Limb (tissue), 2 donors: ENCODE data around the gene CDC7.

ENCODE experiments used
- DNase-seq, 2 donors: peaks; one replicate each; pipeline ENCODE4 v3.0.0-alpha.2; 2016; ENCODE audit errors: extremely low spot score in 2 of 2

Gene CDC7

DNA sequence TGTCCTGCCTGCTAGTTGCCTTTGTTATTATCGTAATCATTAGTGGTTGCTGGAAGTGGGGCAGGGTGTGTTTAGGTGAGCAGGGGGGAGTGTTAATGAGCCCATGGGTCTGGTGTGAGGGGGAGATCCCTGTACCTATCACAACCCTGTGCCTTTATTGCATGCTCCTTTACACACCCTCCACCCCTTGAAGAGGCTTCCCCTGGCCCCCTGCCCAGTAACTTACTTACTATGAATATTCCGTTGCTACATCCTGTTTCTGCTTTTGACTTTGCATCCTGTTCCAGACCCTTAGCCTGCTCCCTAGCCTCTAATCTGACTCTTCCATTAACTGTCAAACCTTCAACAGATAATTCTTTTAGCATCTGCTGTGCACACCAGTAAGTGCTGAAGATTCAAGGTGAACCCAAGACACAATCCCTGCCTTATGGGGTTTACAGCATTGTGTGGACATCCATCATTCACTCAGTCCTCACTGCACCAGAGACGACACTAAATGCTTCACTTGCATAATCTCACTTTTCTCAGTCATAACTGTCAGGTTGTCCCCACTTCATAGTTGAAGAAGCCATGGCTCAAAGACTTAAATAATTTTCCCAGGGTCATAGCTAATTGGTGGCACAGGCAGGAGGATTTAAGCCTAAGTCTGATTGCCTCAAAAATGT, 47.9 kb downstream of the CDC7 start:
- no peak for DNase-seq

DNA sequence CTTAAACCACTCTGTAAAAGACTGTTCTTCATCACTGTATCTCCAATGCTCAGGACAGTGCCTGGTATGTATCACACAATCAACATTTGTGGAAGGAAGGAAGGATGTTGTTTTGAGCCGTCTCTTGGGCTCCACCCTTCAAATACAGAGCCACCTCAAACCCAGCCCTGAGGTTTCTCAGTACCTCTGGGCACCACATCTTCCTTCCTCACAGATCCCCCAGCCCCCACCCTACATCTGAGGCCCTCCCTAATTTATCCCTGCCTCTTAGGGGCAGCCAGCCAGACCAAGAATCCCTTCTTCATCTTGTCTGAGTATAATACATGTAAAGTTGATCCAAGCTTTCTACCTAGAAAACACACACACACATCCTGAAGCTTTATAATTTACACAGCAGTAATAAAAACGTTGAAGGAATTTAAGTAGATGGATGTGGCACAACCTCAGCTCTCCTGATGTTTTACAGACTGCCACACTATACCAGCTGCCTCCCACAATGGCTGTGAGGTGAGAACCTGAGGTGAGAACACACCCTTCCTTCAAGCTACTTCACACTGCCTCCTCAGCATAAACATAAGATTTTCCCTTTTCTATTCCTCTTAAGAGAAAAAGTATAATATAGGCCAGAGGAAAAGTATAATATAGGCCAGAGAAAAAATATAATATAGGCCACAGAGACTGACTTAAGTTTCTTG, 48.5 kb downstream of the CDC7 start:
- DNase-seq, result no peak

DNA sequence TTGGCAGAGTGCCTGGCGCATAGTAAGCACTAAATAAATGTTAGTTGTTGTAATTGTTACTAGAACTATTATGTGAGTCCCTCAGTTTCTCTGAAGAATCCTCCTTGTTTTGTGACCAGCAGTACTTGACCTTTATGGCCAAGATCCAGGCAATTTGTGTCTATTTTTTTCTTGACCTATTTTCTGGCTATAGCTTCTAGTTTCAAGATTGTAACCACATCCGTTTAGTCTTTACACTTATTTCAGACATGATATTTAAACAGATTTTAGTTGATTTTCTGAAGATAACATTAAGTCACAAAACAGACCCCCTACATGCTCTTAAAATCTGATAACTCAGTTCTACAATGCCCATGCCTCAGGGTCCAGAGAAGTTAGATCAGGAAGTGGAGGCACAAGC, 50.3 kb downstream of the CDC7 start:
- DNase-seq, result no peak

DNA sequence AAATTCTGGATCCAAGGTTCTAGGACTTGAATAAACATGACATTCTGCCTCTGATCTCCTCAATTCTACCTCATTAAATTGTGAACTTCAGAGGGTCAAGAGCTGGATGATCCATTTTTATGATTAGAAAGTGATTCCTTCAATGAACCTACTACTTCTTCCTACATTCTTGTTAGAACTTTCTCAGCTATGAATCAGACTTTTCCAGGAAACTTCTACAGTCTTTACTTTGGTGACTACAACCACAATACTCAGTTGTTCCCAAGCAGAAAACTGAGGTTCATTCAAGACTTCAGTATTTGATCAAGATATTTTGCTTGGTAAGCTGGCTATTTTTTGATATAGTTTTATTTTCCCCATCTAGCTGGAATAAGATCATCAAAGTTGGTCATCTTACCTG, 51.4 kb downstream of the CDC7 start:
- DNase-seq, result no peak

DNA sequence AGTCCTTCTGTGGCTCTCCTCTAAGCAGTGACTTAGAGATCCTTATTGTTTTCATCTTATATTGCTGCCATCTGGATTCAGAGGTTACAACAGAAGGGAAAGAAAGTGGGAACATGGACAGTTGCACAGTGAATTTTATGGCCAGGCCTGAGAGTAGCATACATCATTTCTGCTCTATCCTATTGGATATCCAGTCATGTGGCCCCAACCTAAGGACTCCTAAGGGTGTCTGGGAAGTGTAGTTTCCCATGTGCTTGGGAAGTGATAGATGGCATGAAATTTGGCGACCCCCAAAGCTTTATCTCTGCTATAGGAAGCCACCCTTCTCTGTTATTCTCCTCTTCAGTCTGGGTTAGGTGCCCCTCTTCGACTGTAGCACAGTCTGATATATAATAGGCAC, 51.9 kb downstream of the CDC7 start:
- no peak for DNase-seq

DNA sequence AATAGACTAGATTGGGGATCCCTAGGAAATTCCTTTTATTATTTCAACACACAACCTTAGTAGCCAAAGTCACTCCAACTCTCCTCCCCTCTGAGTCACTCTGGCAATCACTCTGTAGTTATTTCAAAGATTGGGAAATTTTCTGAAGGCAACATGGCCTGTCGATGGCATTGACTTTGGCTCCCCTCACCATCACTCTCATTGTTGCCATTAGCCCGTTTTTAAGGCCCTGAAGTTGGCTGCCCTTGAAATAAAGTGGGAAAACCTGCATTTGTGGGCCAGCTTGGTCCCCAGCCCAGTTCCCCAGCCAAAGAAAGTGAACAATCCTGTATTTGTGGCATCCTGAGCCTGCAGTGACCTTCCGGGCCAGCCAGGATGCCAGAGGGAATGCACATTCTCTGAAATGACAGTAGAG, 52.5 kb downstream of the CDC7 start:
- no peak for DNase-seq

DNA sequence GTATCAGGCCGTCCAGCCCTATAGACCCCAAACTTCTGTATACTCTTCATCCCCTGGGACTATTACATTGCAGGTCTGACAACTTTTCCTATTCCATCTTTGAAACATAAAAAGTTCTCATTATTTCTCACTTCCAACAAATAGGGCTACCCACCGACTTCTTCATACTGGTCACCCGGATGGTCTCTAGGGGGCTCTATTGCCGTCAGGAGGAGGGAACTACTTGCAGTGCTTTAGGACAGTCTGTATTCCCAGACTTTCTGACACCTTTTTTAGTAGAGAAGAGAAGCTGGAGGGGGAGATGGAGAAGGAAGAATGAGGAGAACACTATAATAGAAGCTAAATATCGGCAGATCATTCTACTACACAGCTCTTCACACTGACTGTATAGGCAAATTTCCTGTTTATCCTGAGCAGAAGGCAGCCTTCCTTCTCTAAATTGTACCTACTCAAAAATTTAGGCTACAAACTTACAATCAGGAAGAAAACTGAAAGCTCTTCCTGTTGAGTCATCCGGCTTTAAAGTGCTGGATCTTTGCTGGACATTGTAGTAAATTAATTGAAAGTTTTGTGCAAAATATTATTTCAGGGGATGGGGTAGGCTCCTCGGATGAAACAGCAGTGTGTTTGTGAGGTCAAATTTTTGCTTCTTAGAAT, 54.6 kb downstream of the CDC7 start:
- no peak for DNase-seq

DNA sequence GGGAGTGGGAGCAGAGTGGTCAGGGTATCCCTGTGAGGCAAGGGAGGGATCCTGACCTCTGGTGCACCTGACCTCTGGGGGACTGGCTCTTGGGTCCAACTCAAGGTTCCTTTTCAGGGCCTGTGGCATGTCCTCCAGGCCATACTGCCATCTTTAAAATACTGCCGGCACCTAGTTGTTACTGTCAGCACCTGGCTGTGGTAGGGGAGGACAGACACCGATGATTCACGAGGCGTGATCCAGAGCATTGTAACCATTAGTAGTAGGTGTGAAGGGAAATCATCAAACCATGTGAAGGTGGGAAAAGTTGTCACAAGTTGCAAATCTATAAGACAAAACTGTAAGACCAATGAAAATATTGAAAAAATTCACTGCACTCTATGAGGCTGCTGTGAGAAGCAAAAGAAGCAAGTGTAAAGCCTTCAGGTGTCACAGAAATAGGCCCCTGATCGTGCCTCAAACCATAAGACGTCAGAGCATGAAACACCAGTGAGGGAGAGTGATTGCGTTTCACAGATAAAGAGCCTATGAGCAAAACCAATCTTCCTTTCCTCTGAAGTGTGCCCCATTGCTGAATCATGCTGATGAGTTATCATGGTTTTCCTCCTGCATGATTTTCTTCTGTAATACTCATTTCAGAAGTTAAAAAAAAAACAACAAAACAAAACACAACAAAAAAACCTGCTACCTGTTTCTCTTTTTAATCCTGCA, 55.3 kb downstream of the CDC7 start:
- DNase-seq, result no peak

DNA sequence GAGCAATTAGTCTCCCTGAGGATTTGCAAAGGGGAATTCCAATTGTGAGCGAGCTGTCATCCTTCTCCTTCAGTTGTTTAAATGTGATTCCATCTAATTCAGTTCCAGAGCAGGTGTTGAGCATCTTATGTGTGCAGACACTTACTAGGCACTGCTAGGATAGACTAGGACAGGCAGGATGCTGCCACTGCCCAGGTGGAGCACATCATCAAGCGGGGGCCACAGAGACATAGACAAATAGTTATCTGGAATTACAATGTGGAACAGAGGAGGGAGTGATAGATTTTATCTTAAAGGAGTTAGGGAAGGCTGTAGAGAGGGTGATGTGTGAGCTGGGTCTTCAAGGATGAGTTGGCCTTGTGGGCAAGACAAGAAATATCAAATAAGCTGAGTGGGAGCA, 55.9 kb downstream of the CDC7 start:
- DNase-seq, result no peak

DNA sequence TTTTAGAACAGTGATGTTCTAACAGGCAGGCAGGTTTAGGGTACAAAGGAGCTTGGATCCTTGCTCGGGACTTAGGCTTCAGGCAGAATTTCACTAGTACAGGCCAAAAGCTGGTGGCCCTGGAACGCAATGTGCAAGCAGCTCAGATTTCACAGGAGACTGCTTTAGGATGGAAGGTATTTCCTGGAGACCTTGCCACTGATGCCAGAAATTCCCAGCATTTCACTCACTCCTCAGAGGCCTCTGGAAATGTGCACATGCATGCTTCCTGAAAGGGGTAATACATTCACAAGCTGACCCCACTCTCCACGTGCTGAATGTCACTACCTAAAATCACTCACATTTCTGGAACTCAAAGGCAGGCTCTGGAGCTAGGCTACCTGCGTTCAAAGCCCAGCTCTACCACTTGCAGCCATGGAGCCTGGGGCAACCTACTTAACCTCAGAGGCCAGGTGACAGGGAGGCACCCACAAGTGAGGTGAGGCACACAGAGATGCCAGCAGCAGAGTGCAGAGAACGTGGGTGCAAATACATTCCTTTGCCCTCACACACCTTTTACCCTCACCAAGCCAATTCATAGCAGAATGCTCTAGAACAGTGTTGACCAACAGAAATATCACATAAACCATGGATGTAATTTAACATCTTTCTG, 56.5 kb downstream of the CDC7 start:
- no peak for DNase-seq

DNA sequence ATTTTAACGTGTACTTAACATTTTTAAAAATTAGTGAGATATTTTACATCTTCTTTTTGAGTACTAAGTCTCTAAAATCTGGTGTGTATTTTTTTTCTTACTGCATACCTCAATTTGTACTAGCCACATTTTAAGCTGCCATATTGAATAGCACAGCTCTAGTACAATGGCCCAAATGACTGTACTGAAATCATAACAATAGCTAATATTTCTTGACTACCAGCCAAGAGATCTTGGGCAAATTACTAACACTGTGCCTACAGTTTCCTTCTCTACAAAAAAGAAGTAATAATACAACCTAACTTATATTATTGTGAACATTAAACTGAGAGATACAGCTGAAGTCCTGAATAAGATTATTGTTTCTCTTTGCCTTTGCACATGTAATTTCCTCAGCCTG, 57.2 kb downstream of the CDC7 start:
- no peak for DNase-seq

DNA sequence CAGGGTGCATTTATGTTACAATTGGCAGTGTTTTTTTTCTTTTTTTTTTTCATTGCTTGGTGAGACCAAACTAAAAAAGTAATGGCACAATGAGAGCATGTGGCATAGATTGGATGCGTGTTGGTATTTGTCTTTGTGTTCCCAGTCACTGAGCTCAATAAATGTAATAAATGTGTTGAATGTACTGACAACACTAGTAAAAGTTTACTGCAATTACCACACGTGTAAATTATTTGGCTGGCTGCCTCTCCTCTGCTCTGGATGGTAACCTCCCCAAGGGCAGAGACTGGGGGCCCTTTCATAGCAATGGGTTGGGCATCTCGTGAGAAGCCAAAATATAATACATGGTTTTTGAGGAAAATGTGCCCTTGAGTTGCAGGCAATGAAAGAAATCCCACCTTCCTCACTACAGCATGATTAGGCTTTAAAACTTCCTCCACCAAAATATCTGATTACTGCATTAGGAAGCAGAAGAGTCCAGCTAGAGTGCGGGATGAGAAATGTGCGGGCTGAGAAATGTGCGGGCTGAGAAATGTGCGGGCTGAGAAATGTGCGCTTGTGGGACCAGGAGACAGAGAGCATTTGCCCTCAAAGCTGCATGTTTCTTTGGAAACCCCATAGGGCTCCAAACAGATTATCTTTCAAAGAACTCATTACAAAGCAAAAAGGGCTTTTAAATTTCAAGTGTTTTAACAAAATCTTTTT, 58.5 kb downstream of the CDC7 start:
- DNase-seq, result no peak

DNA sequence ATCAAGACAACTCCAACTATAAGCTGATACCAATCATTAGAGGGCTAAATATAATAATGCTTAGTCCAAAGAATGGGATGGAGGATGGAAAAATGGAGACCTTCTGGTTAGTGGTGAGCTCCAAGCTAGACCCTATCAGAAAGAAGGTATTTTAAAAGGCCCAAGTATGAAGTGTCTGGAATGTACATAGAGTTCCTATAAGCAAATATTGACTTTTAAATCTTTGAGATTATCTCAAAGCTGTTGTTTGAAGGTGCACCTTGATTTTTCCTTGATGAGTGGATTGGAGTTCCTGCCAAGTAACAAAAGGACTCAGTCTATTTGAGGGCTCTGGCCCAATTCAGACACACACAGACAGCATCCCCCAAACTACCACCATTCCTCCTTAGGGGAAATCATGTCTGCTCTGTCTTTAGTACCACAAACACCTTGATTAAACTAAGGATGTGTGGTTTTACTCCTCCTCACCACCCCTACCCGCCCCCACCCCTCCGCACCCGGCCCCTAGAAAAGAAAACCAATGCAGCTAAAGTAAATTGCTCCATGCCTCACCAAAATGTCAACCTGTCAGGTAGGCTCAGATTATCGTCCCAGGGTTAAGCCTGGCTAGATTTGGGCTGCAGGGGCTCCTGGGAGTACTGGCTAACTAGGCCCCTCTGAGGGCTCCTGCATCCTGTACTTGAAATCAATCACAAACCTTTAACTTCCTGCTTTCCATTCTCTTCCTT, 59.4 kb downstream of the CDC7 start:
- no peak for DNase-seq

DNA sequence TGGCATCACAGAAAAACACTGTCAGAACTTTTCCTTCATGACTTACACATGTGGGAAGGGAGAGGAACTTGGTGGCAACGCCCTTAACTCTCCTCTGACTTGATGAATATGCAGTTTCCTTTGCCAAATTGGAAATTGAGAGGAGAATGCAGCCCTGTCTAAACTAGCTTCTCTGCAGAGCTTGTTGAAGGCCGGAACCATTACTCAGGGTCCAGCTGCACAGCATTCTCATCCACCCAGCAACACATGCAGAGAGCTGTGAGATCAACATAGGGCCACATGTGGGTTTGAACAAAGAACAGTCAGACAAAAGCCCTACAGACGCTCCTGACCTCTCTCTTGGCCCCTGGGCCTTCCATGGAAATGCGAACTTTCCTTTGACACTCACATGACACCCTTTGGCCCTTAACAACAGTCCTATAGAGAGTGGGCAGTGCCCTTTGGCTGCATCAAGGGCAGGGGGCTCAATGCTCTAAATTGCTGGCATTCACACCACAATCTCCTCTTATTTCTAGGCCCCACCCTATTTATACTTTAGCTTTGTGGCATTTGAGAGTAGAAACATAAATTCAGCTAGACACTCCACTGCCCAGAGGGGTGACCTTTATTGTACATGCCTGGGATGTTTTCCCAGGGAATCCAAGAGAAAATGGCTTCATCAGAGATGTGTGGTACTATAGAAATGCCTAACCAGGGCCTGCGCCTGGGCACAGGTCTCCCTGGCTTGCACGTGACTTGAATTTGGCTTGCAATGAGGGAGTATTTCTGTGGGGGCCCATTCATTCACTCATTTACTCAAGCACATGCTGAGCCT, 64.4 kb downstream of the CDC7 start:
- peak in 1 of 2 donors; percentile 35 for DNase-seq

DNA sequence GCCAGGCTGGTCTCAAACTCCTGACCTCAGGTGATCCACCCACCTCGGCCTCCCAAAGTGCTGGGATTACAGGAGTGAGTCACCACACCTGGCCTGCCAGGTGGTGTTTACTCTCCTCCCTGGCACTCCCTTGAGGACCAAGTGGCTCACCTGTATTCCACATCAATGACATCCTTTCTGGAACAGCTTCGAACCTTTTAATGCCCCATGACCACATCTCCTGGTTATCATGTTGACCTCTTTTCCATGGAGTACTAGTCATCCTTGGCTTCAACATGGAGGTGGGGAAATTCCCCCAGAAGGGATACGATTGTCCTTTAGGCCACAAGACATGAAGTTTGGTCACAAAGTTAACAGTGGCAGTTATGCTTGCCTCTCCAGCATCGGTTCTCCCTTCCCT, 66.9 kb downstream of the CDC7 start:
- DNase-seq, result no peak

DNA sequence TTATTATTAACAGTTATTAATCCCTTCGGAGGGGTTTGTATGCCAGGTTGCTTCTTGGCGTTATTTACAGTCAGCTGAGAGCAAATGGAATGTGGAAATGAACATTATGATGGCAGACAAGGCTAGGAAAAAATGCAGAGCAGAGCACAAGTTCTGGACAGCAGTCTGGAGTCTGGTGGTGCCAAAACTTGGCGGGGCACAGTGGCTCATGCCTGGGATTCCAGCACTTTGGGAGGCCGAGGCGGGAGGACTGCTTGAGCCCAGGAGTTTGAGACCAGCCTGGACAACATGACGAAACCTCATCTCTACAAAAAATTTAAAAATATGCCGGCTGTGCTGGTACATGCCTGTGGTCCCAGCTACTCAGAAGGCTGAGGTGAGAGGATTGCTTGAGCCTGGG, 67.6 kb downstream of the CDC7 start:
- DNase-seq, result no peak

DNA sequence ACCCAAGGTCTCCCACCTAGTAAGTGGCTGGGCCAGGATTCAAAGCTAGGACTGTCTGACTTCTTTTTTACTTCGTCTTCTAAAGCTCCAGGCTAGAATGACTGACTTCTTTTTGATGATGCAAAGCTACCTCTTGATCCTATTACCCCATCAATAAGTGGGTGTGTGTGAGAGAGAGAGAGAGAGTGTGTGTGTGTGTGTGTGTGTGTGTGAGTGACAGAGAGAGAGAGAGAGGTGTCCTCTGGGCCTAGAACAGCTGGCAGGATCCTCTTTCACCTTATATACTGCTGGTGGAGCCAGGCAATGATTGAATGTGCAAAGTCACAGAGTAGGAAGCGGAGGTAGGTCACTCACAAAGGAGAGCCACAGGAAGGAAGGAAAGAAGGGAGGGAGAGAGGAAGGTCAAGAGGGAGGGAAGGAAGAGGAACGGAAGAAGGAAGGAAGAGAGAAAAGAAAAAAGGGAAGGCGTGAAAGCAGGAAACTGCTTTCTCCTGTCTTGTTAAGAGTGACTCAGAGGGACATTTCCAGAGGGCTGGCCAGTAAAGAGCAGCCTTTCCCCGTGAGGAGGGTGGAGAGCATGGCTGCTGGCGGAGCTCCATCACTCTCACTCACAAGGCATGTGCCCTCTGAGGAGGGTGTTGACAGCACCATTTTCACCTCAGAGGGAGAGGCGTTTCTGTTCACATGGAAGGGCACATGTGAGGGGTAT, 68.9 kb downstream of the CDC7 start:
- DNase-seq, result peak; percentile 23 to 30

DNA sequence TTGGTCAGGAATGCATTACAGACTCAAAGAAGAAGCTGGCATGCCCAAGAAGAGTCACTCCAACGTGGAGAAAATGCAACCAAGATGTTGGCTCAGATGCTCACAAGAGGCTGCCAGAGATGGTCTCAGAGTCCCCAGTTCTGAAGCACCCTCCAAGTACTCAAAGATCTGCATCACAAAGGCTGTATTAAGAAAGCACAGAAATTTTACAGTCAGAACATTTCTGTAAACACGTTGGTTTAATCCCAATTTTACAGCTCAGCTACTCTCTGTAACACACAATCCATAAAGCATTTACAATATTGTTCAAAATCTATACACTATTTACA, 69.4 kb downstream of the CDC7 start:
- DNase-seq, result no peak

DNA sequence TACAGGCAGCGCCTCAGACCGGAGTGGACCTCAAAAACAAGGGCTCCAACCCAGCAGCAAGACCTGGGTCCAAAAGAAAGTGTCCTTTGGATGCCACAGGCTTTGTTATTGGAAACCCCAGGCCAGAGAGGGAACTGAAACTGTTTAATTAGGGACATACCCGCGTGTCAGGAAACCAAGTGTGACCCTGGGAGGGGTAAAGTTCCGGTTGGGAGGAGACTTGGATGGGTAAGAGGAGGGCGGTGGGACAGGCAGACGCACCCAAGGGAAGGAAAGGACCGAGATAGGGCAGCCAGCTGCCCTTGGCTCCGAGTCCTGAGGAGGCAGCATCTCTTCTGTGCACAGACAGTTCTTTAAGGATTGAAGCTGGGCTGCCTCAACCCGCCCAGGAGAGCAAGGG, 71.4 kb downstream of the CDC7 start:
- DNase-seq, result peak in 1 of 2 donors; percentile 11
